A549 (cell line): ENCODE data around the gene FAM120B.

Source experiments
- POLR2A ChIP-seq: IDR thresholded peaks from 2 replicates; pipeline ENCODE4 v1.6.1; 2012; ENCODE audit warnings: mild to moderate bottlenecking, low read length
- TF ChIP-seq, protein P1 (sequence below): fragments of 450-650 bp; IDR thresholded peaks from 2 replicates; pipeline ENCODE4 v1.6.1; 2014; ENCODE audit warnings: antibody characterized with exemption
- TF ChIP-seq, protein P2 (sequence below): fragments of >200 bp; sonication (Bioruptor Twin); formaldehyde crosslinking; IDR thresholded peaks from 3 replicates; pipeline ENCODE4 v1.5.1; 2016

DNA sequence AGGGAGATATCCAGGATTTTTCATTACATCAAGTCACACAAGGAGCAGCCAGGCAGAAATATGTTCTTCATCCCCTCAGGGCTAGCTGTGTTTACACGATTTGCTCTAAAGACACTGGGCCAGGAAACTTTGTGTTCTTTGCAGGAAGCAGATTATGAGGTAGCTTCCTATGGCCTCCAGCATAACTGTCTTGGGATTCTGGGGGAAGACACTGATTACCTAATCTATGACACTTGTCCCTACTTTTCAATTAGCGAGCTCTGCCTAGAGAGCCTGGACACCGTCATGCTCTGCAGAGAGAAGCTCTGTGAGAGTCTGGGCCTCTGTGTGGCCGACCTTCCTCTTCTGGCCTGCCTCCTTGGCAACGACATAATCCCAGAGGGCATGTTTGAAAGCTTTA lies 11.2 kb downstream of the FAM120B start:
- TF ChIP-seq, protein P1, sequence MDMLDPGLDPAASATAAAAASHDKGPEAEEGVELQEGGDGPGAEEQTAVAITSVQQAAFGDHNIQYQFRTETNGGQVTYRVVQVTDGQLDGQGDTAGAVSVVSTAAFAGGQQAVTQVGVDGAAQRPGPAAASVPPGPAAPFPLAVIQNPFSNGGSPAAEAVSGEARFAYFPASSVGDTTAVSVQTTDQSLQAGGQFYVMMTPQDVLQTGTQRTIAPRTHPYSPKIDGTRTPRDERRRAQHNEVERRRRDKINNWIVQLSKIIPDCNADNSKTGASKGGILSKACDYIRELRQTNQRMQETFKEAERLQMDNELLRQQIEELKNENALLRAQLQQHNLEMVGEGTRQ, result no peak
- TF ChIP-seq, protein P2, sequence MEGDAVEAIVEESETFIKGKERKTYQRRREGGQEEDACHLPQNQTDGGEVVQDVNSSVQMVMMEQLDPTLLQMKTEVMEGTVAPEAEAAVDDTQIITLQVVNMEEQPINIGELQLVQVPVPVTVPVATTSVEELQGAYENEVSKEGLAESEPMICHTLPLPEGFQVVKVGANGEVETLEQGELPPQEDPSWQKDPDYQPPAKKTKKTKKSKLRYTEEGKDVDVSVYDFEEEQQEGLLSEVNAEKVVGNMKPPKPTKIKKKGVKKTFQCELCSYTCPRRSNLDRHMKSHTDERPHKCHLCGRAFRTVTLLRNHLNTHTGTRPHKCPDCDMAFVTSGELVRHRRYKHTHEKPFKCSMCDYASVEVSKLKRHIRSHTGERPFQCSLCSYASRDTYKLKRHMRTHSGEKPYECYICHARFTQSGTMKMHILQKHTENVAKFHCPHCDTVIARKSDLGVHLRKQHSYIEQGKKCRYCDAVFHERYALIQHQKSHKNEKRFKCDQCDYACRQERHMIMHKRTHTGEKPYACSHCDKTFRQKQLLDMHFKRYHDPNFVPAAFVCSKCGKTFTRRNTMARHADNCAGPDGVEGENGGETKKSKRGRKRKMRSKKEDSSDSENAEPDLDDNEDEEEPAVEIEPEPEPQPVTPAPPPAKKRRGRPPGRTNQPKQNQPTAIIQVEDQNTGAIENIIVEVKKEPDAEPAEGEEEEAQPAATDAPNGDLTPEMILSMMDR, result no peak
- no peak for TF ChIP-seq POLR2A
